ENCODE data around the gene ANKRD44.

ANKRD44 gene

DNA sequence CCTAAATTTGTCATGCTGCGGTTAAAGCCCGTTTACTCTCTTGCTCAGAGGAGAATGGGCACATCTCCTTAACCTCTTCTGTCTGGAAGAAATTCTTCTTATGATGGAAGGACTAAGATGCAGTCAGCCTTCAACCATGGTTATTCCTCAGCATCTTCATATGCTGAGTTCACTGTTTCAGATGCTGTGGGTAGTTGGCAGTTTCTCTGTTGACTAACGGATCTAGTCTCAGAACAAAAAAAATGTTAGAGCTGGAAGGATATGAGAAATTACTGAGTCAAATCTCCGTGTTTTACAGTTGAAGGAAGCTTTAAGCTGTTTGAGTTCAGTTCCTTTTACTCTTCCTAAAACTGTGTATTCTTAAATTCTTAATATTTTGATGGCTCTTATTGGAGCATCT, 340.5 kb downstream of the ANKRD44 start:
- H3K9me3 Mint-ChIP-seq, result no peaks in the 10 kb centered on the region
- H3K4me3 Mint-ChIP-seq, result no peak overlapping the region
- H3K36me3 Mint-ChIP-seq, result peaks cover 2% of the 10 kb centered on the region
- H3K4me1 Mint-ChIP-seq, result no peaks in the 10 kb centered on the region
- H3K27me3 Mint-ChIP-seq, result no peaks in the 10 kb centered on the region
- H3K27ac Mint-ChIP-seq, result no peak overlapping the region

DNA sequence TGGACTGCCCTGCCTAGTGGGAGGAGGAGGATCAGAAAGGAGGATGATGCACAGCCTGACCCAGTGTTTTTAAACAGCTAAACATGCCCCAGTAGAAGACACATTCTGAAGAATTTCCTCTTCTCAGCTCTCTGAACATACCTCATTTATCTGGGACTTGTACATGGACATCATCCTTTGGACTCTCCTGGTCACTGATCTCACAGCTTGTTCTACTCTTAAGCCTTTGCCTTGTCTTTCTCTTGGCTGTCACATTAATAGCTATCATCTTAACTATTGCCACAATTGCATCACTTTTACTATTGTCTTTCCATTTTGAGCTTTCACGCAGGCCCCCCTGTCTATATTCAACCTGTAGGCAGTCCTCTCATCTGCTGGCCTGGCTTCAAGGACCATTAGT, 342.1 kb downstream of the ANKRD44 start:
- Mint-ChIP-seq H3K9me3 (no peaks in the 10 kb centered on the region), H3K27me3 (no peaks in the 10 kb centered on the region), H3K4me1 (no peaks in the 10 kb centered on the region), H3K27ac (no peak overlapping the region), H3K4me3 (no peak overlapping the region), H3K36me3 (peaks cover 2% of the 10 kb centered on the region)

- H3K4me3 Mint-ChIP-seq, result no peak overlapping the region
- H3K27ac Mint-ChIP-seq, result no peak overlapping the region
- H3K4me1 Mint-ChIP-seq, result peaks cover 5% of the 10 kb centered on the region
Measured at GRCh38 chr2:196967775-196968174, 342.8 kb downstream of the ANKRD44 start.

DNA sequence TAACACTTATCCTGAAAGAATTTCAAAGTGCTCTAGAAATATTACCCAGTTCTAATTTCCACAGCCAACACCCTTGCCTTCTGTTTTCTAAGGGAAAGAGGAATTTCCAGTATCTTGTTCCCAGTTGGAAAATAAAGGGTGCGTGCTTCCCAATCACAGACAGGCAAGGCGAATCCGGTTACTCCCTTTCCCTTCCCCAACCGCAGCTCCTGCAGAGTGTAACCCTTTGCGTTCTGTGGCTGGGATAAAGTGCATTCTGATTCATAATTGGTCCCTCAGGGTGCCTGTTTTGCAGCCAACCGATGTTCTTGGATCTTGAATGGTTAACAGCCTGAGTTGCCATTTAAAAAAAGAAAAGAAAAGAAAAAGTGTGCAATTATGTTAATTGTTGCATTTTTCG, 343.5 kb downstream of the ANKRD44 start:
- Mint-ChIP-seq H3K4me3 (no peak overlapping the region), H3K4me1 (peaks cover 9% of the 10 kb centered on the region), H3K27ac (no peak overlapping the region), H3K36me3 (peaks cover 2% of the 10 kb centered on the region), H3K27me3 (no peaks in the 10 kb centered on the region), H3K9me3 (no peaks in the 10 kb centered on the region)

More at GRCh38 chr2:196967775-196968174, 342.8 kb downstream of the ANKRD44 start:
- peaks cover 2% of the 10 kb centered on the region for H3K36me3 Mint-ChIP-seq
- H3K9me3 Mint-ChIP-seq, result no peaks in the 10 kb centered on the region
- H3K27me3 Mint-ChIP-seq, result no peaks in the 10 kb centered on the region

- no peak overlapping the region for H3K4me3 Mint-ChIP-seq
- no peak overlapping the region for H3K27ac Mint-ChIP-seq
- H3K27me3 Mint-ChIP-seq, result no peaks in the 10 kb centered on the region
- H3K4me1 Mint-ChIP-seq, result peaks cover 17% of the 10 kb centered on the region
- no peaks in the 10 kb centered on the region for H3K9me3 Mint-ChIP-seq
- peaks cover 4% of the 10 kb centered on the region for H3K36me3 Mint-ChIP-seq
Measured at GRCh38 chr2:196966061-196966460, 344.5 kb downstream of the ANKRD44 start.

DNA sequence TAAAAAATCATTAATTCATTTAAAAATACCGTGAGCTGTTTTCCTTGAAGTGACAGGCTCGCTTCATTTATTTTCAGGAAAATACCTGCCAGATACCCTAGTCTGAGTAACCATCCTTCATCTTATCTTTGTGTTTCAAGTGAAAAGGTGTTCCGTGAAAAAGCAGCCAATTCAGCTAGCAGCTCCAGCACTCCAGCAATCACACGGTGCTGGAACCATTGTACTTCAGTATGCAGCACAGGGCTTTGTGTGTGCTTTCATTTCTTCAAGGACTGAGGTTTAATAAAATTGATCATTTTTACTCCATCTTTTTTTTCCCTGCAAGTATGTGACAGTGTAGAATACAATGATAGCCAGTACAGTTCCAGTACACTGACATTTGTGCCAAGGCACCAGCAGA, 344.9 kb downstream of the ANKRD44 start:
- H3K4me3 Mint-ChIP-seq, result no peak overlapping the region
- no peaks in the 10 kb centered on the region for H3K27me3 Mint-ChIP-seq
- H3K9me3 Mint-ChIP-seq, result no peaks in the 10 kb centered on the region
- peaks cover 4% of the 10 kb centered on the region for H3K36me3 Mint-ChIP-seq
- peaks cover 17% of the 10 kb centered on the region for H3K4me1 Mint-ChIP-seq
- H3K27ac Mint-ChIP-seq, result no peak overlapping the region

- H3K9me3 Mint-ChIP-seq, result no peaks in the 10 kb centered on the region
- H3K27ac Mint-ChIP-seq, result no peak overlapping the region
- H3K36me3 Mint-ChIP-seq, result peaks cover 4% of the 10 kb centered on the region
- H3K4me3 Mint-ChIP-seq, result no peak overlapping the region
- no peaks in the 10 kb centered on the region for H3K27me3 Mint-ChIP-seq
- peaks cover 17% of the 10 kb centered on the region for H3K4me1 Mint-ChIP-seq
Measured at GRCh38 chr2:196963961-196964360, 346.6 kb downstream of the ANKRD44 start.

DNA sequence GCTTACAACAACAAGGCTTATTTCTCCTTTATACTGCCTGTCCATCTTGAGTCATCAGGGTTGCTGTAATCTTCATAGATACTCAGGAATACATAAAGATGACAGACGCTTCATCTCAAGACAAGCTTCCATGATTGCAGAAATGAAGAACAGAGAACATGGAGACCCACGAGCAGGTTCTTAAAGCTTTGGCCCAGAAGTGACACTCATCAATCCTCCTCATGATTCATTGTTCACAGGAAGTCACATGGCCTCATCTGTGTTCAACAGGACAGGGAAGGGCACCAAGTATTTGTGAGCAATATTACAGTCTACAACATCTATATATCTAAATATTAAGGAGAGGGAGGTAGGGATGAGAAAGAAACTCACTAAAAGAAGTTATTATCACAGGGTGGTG, 347.5 kb downstream of the ANKRD44 start:
- Mint-ChIP-seq H3K27ac (no peak overlapping the region), H3K27me3 (no peaks in the 10 kb centered on the region), H3K4me1 (peaks cover 17% of the 10 kb centered on the region), H3K36me3 (peaks cover 4% of the 10 kb centered on the region), H3K9me3 (no peaks in the 10 kb centered on the region), H3K4me3 (no peak overlapping the region)

DNA sequence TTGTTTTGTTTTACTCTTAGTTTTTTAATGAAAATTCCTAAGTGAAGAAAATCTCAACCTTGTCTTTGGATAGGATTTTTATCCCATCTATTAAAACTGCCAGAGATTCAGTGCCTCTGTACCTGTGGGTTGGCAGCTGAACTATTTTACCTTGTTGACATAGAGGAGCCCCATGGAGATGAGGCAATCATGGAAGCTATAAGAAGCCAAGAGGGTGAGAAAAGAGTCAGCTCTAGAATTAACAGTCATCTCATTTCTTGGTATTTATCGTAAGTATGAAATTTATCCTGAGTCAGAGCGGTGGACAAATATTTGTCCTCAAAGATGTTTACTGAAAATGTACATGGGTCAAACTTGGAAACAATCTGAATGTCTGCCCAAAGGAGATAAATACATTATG, 348.3 kb downstream of the ANKRD44 start:
- Mint-ChIP-seq H3K36me3 (peaks cover 1% of the 10 kb centered on the region), H3K27ac (no peak overlapping the region), H3K4me3 (no peak overlapping the region), H3K27me3 (no peaks in the 10 kb centered on the region), H3K4me1 (peaks cover 17% of the 10 kb centered on the region), H3K9me3 (no peaks in the 10 kb centered on the region)

- Mint-ChIP-seq H3K27me3 (no peaks in the 10 kb centered on the region), H3K27ac (no peak overlapping the region), H3K36me3 (peaks cover 1% of the 10 kb centered on the region), H3K4me3 (no peak overlapping the region), H3K9me3 (no peaks in the 10 kb centered on the region), H3K4me1 (peaks cover 17% of the 10 kb centered on the region)
Measured at GRCh38 chr2:196961889-196962288, 348.7 kb downstream of the ANKRD44 start.

DNA sequence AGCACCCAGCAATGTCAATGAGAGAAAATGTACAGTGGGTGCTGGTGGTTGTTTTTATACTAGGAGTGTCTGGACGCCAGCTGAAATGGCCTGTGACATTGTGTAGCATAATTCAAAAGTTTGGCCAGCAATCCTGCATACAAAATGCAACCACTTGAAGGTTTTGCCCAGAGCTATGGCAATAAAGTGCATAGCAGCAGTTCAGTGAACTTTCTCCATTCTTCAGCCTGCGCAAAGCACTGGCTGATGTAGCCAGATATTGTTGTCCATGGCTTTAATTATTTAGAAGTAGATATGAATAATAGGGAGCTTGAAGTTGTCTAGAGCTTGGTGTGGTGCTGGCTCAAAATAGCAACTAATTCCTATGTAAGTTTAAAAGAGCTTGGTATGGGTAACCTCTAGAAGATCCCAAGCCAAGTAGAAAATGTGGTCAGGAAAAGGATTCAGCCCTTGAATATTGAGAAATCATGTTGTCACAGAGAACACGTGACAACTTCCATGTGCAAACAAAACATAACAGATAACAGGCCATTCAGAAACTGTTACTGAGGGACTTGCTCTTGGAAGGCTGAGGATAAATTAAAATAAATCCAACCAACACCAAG, 350.7 kb downstream of the ANKRD44 start:
- Mint-ChIP-seq H3K9me3 (no peaks in the 10 kb centered on the region), H3K27ac (no peak overlapping the region), H3K4me1 (peaks cover 17% of the 10 kb centered on the region), H3K36me3 (peaks cover 1% of the 10 kb centered on the region), H3K4me3 (no peak overlapping the region), H3K27me3 (no peaks in the 10 kb centered on the region)

DNA sequence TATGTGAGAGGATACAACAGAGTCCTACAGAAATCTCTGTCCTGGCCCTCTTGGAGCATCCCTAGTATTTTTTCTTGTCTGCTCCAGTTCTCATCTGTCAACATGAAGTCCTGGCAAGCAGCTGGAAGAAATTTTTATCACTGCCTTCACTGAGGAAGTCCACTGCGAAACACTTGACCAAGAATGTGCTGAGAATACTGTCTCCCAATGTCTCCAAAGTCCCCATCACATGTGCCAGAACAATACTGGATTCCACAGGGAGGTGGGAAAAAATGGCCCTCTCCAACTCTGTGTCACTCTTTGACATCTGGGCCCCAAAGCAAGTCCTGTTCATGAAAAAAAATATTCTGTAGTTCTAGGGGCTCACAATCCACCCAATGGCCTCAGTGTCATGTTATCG, 351.3 kb downstream of the ANKRD44 start:
- no peaks in the 10 kb centered on the region for H3K9me3 Mint-ChIP-seq
- H3K27me3 Mint-ChIP-seq, result no peaks in the 10 kb centered on the region
- no peak overlapping the region for H3K27ac Mint-ChIP-seq
- H3K4me3 Mint-ChIP-seq, result no peak overlapping the region
- H3K36me3 Mint-ChIP-seq, result peaks cover 1% of the 10 kb centered on the region
- H3K4me1 Mint-ChIP-seq, result peaks cover 17% of the 10 kb centered on the region

- no peak overlapping the region for H3K4me3 Mint-ChIP-seq
- peaks cover 1% of the 10 kb centered on the region for H3K36me3 Mint-ChIP-seq
- H3K27me3 Mint-ChIP-seq, result no peaks in the 10 kb centered on the region
- H3K9me3 Mint-ChIP-seq, result no peaks in the 10 kb centered on the region
- peaks cover 15% of the 10 kb centered on the region for H3K4me1 Mint-ChIP-seq
- no peak overlapping the region for H3K27ac Mint-ChIP-seq
Measured at GRCh38 chr2:196957881-196958525, 352.6 kb downstream of the ANKRD44 start.

GRCh38 chr2:196957442-196957841, 353.1 kb downstream of the ANKRD44 start:
- Mint-ChIP-seq H3K9me3 (no peaks in the 10 kb centered on the region), H3K27me3 (no peaks in the 10 kb centered on the region), H3K4me3 (no peak overlapping the region), H3K4me1 (peaks cover 11% of the 10 kb centered on the region), H3K36me3 (peaks cover 1% of the 10 kb centered on the region), H3K27ac (no peak overlapping the region)

DNA sequence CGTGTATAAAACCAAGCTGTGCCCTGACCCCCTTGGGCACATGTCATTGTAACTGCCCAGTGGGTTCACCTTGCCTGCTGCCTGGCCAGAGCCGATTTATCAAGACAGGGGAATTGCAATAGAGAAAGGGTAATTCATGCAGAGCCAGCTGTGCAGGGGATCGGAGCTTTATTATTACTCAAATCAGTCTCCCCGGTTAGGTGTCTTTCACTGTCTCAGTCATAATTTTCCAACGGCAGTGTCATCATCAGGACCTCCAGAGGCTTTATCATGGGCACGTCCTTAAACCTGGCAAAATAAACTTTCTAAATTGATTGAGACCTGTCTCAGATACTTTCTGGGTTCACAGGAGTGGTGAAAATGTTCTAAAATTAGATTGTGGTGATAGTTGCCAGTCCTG, 354.5 kb downstream of the ANKRD44 start:
- H3K27ac Mint-ChIP-seq, result no peak overlapping the region
- no peaks in the 10 kb centered on the region for H3K36me3 Mint-ChIP-seq
- no peak overlapping the region for H3K4me3 Mint-ChIP-seq

GRCh38 chr2:196955036-196955435, 355.5 kb downstream of the ANKRD44 start:
- Mint-ChIP-seq H3K9me3 (no peaks in the 10 kb centered on the region), H3K4me1 (no peaks in the 10 kb centered on the region), H3K27ac (no peak overlapping the region), H3K36me3 (no peaks in the 10 kb centered on the region), H3K4me3 (no peak overlapping the region), H3K27me3 (no peaks in the 10 kb centered on the region)

More for the DNA sequence above, 354.5 kb downstream of the ANKRD44 start:
- Mint-ChIP-seq H3K4me1 (no peaks in the 10 kb centered on the region), H3K9me3 (no peaks in the 10 kb centered on the region), H3K27me3 (no peaks in the 10 kb centered on the region)

DNA sequence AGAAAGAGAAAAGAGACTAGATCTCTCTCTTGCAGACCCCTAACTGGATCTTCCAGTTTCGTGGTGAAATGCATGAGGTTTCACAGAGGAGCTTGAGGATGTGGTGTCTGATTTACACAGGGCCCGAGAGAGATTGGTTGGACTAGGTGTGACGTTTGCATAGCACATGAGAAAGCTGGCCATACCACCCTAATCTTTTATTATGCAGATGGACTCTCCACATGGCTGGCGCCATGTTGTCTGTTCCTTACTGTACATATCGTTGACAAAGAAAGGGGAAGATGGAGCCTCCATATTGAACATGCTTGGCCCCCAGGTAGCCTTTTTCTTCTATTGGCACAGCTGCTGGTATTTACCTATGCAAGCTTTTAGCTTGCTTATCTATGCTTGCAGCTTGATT, 356.6 kb downstream of the ANKRD44 start:
- no peak overlapping the region for H3K27ac Mint-ChIP-seq
- H3K36me3 Mint-ChIP-seq, result no peaks in the 10 kb centered on the region
- H3K4me1 Mint-ChIP-seq, result no peaks in the 10 kb centered on the region
- H3K4me3 Mint-ChIP-seq, result no peak overlapping the region
- no peaks in the 10 kb centered on the region for H3K9me3 Mint-ChIP-seq
- H3K27me3 Mint-ChIP-seq, result no peaks in the 10 kb centered on the region

Measured in activated naive CD4-positive, alpha-beta T cell treated with anti-CD3 and anti-CD28 coated beads, Interleukin-2, amount 50 U/mL, for 24 hours (primary cell).